CD14-positive monocyte (primary cell): ENCODE measurements around the gene CCDC107. TPM values are rescaled to one million over a fixed set of nuclear protein-coding genes. Genes with fewer than 3 reads are reported as not detected.

Source experiments
- DNase-seq, 3 donors: peaks; one replicate each; pipeline ENCODE4 v3.0.0-alpha.2; 2011 to 2022
- H2AFZ ChIP-seq: 2 replicates; pipeline ENCODE4 v1.6.0; 2012; ENCODE audit warnings: mild to moderate bottlenecking, low read depth, low read length, inconsistent platforms; ENCODE audit not compliant: insufficient read depth, poor library complexity, severe bottlenecking
- H3K27ac ChIP-seq, 2 donors: 1 replicate in 1 of 2; 2 replicates in 1 of 2; pipeline ENCODE4 v1.5.1; 2012 to 2013; ENCODE audit warnings: low read length in 2 of 2, control low read depth in 1 of 2, inconsistent platforms in 1 of 2, low read depth in 1 of 2, mild to moderate bottlenecking in 1 of 2
- H3K27me3 ChIP-seq, 2 donors: one replicate each; pipeline versions ENCODE4 v1.6.0 to v1.6.1; 2011 to 2013; ENCODE audit warnings: low read length in 2 of 2; ENCODE audit not compliant: control insufficient read depth in 2 of 2, insufficient read depth in 2 of 2
- H3K36me3 ChIP-seq, 2 donors: replicated peaks in 1 of 2; 1 replicate in 1 of 2; 2 replicates in 1 of 2; pipeline versions ENCODE4 v1.5.1 to v1.6.1; 2012 to 2013; ENCODE audit warnings: low read length in 2 of 2, control low read depth in 1 of 2, inconsistent platforms in 1 of 2, mild to moderate bottlenecking in 1 of 2; ENCODE audit not compliant: insufficient read depth in 2 of 2, control insufficient read depth in 1 of 2
- H3K4me1 ChIP-seq, 2 donors: 1 replicate in 1 of 2; 2 replicates in 1 of 2; pipeline versions ENCODE4 v1.5.1 to v1.6.1; 2012 to 2013; ENCODE audit warnings: low read length in 2 of 2, control low read depth in 1 of 2, inconsistent platforms in 1 of 2, mild to moderate bottlenecking in 1 of 2, moderate library complexity in 1 of 2; ENCODE audit not compliant: insufficient read depth in 2 of 2, control insufficient read depth in 1 of 2
- H3K4me2 ChIP-seq: replicated peaks from 2 replicates; pipeline ENCODE3; 2012; ENCODE audit warnings: low read length, moderate library complexity, mild to moderate bottlenecking; ENCODE audit not compliant: poor library complexity, severe bottlenecking; ENCODE audit errors: extremely low read depth
- H3K4me3 ChIP-seq, 3 experiments: fragments of 200-600 bp in 1 of 3; sonication (generic) in 1 of 3; replicated peaks in 1 of 3; 1 replicate in 2 of 3; 2 replicates in 1 of 3; pipeline ENCODE4 v1.5.1; 2011 to 2013; ENCODE audit warnings: low read length in 3 of 3, mild to moderate bottlenecking in 3 of 3, control low read depth in 2 of 3, low read depth in 2 of 3, inconsistent platforms in 1 of 3, moderate library complexity in 1 of 3
- H3K79me2 ChIP-seq: 2 replicates; pipeline ENCODE4 v1.6.0; 2012; ENCODE audit warnings: mild to moderate bottlenecking, control low read depth, inconsistent platforms, low read length, moderate library complexity; ENCODE audit not compliant: insufficient read depth
- H3K9ac ChIP-seq: 2 replicates; pipeline ENCODE4 v1.6.0; 2017; ENCODE audit warnings: low read length, mild to moderate bottlenecking; ENCODE audit not compliant: insufficient read depth, poor library complexity, severe bottlenecking
- H3K9me3 ChIP-seq, 2 donors: replicated peaks in 1 of 2; 1 replicate in 1 of 2; 2 replicates in 1 of 2; pipeline versions ENCODE4 v1.5.1 to v1.6.1; 2012 to 2013; ENCODE audit warnings: low read length in 2 of 2, control low read depth in 1 of 2; ENCODE audit not compliant: control insufficient read depth in 1 of 2, insufficient read depth in 1 of 2
- H4K20me1 ChIP-seq: 2 replicates; pipeline ENCODE4 v1.6.0; 2012; ENCODE audit warnings: mild to moderate bottlenecking, low read length, control low read depth, moderate library complexity; ENCODE audit not compliant: insufficient read depth
- H3K27ac Mint-ChIP-seq, 7 donors: one replicate each; pipeline ENCODE4 v1.8.0; 2020; ENCODE audit warnings: mild to moderate bottlenecking in 7 of 7, mixed read lengths in 7 of 7, moderate library complexity in 6 of 7, inconsistent platforms in 2 of 7
- H3K27me3 Mint-ChIP-seq, 3 donors: one replicate each; pipeline ENCODE4 v1.8.0; 2021 to 2022; ENCODE audit warnings: low read depth in 3 of 3, mild to moderate bottlenecking in 3 of 3, mixed read lengths in 3 of 3, moderate library complexity in 3 of 3, inconsistent platforms in 1 of 3
- H3K36me3 Mint-ChIP-seq, 2 donors: one replicate each; pipeline ENCODE4 v1.8.0; 2020; ENCODE audit warnings: mixed read lengths in 2 of 2, inconsistent platforms in 1 of 2, mild to moderate bottlenecking in 1 of 2
- H3K4me1 Mint-ChIP-seq: one replicate; pipeline ENCODE4 v1.8.0; 2020; ENCODE audit warnings: mild to moderate bottlenecking, mixed read lengths
- H3K4me3 Mint-ChIP-seq, 2 donors: one replicate each; pipeline ENCODE4 v1.8.0; 2020; ENCODE audit warnings: mild to moderate bottlenecking in 2 of 2, mixed read lengths in 2 of 2, moderate library complexity in 1 of 2
- H3K9me3 Mint-ChIP-seq, 7 donors: one replicate each; pipeline ENCODE4 v1.8.0; 2020 to 2022; ENCODE audit warnings: mixed read lengths in 7 of 7, mild to moderate bottlenecking in 6 of 7, moderate library complexity in 6 of 7, inconsistent platforms in 2 of 7
- CTCF ChIP-seq: fragments of 200-600 bp; IDR thresholded peaks from one replicate; pipeline ENCODE4 v1.8.0; 2022; ENCODE audit warnings: antibody characterized with exemption, mild to moderate bottlenecking
- WGBS: methylation state at CpG from one replicate; pipeline ENCODE4 v1.1.5; 2013; ENCODE audit warnings: missing lambda C conversion rate; ENCODE audit not compliant: insufficient coverage; 5-methylcytosine and 5-hydroxymethylcytosine counted together
- intact Hi-C, 2 donors: fragments of 100-400 bp; cut with micrococcal nuclease; formaldehyde crosslinking; loops; one replicate each; pipeline versions ENCODE4 v1.15.0 to v1.15.1; 2023
- polyA plus RNA-seq, 3 donors: library from polyadenylated mRNA; depleted of rRNA in 1 of 3; unstranded in 2 of 3; stranded (reverse) in 1 of 3; fragments of 300-500 nt in 2 of 3; fragments of >200 nt in 1 of 3; fragmentation: Illumina TruSeq in 2 of 3; gene quantifications; 1 replicate in 2 of 3; 2 replicates in 1 of 3; pipeline ENCODE4 v1.2.3, GENCODE V29; 2012 to 2021

CCDC107 gene
- polyA plus RNA-seq, 3 donors, result 17.2 to 32.6 (median 23.2) TPM

GRCh38 chr9:35664531-35665470, 6.7 kb downstream of the CCDC107 start, which contains the start of gene ARHGEF39:
TSS of gene ARHGEF39 (minus strand) at chr9:35665195. CDS start at chr9:35665169, 26 bp downstream.
- no peak for TF ChIP-seq CTCF
- peak; percentile 59 to 73 (median 73) for DNase-seq
- Histone ChIP-seq H3K79me2 (peaks cover 31% of the 10 kb centered on the region), H3K4me2 (peak within 1 kb of the TSS; percentile 87), H3K4me3 (peak within 1 kb of the TSS; percentile 50 to 83 (median 57)), H3K4me1 (peaks cover 23 to 39% of the 10 kb centered on the region in 2 donors), H3K9me3 (no peaks in the 10 kb centered on the region), H4K20me1 (no peaks in the 10 kb centered on the region), H3K27me3 (no peaks in the 10 kb centered on the region), H3K36me3 (peaks cover 10 to 14% of the 10 kb centered on the region in 2 donors), H2AFZ (peak within 1 kb of the TSS; percentile 89), H3K27ac (no peak within 1 kb of the TSS), H3K9ac (peak within 1 kb of the TSS; percentile 55)
- 6% methylated on average over 55 of the region's 58 CpGs for WGBS
- Mint-ChIP-seq H3K27me3 (peaks cover 0 to 6% (median 3%) of the 10 kb centered on the region in 3 donors), H3K27ac (peak within 1 kb of the TSS in 4 of 7 donors; percentile 30 to 66 (median 34)), H3K4me3 (peak within 1 kb of the TSS; percentile 83 to 91), H3K9me3 (peaks cover 0 to 3% (median 1%) of the 10 kb centered on the region in 7 donors), H3K36me3 (peaks cover 16 to 27% of the 10 kb centered on the region in 2 donors), H3K4me1 (peaks cover 43% of the 10 kb centered on the region)
- intact Hi-C loops, result no loop called here

GRCh38 chr9:35665471-35665818, 7.4 kb downstream of the CCDC107 start:
- no peak overlapping the region for H3K27ac ChIP-seq
- peaks cover 11 to 20% of the 10 kb centered on the region in 2 donors for H3K36me3 Mint-ChIP-seq
- WGBS, result 0% methylated on average over 2 of the region's 5 CpGs
- peaks cover 0 to 6% (median 3%) of the 10 kb centered on the region in 3 donors for H3K27me3 Mint-ChIP-seq
- peaks cover 31% of the 10 kb centered on the region for H3K79me2 ChIP-seq
- H3K9me3 ChIP-seq, result no peaks in the 10 kb centered on the region
- H3K27me3 ChIP-seq, result no peaks in the 10 kb centered on the region
- H3K9me3 Mint-ChIP-seq, result peaks cover 0 to 3% (median 1%) of the 10 kb centered on the region in 7 donors
- H3K4me3 ChIP-seq, result peak overlapping the region; percentile 50 to 83 (median 57)
- peaks cover 6 to 9% of the 10 kb centered on the region in 2 donors for H3K36me3 ChIP-seq
- intact Hi-C loops, result no loop called here
- H3K4me1 Mint-ChIP-seq, result peaks cover 41% of the 10 kb centered on the region
- peaks cover 23 to 39% of the 10 kb centered on the region in 2 donors for H3K4me1 ChIP-seq
- H3K4me2 ChIP-seq, result peak overlapping the region; percentile 87
- no peak for DNase-seq
- H2AFZ ChIP-seq, result peak overlapping the region; percentile 89
- H3K9ac ChIP-seq, result peak overlapping the region; percentile 55
- peak overlapping the region; percentile 83 to 91 for H3K4me3 Mint-ChIP-seq
- no peak for TF ChIP-seq CTCF
- H4K20me1 ChIP-seq, result no peaks in the 10 kb centered on the region
- peak overlapping the region in 3 of 7 donors; percentile 25 to 66 (median 32) for H3K27ac Mint-ChIP-seq
